Measurements from ENCODE around the gene CTNNA2. TPM values are rescaled to one million over a fixed set of nuclear protein-coding genes. Genes with fewer than 3 reads are reported as not detected.

CTNNA2 gene
- total and polyA plus RNA-seq, 9 of the 15 experiments (the other 6 are each of a cell fraction or from before 2014, with no cell fraction given): 0.03 to 0.40 (median 0.15) TPM

- TF ChIP-seq PRDM10 (IDR thresholded peaks at IDR 0.05; ENCODE audit: partially characterized antibody): no peak
Observed at GRCh38 chr2:80473069-80473468, 960.2 kb downstream of the CTNNA2 start (continued).

GRCh38 chr2:80473796-80474195 lies 960.9 kb downstream of the CTNNA2 start:
- Histone ChIP-seq H3K9me1 (ENCODE audit: control insufficient read depth, insufficient read depth, low read length) (no peaks in the 10 kb centered on the region), H3K9me3 (replicated peaks; ENCODE audit: control insufficient read depth, insufficient read depth, low read depth, low read length) (no peaks in the 10 kb centered on the region), H3K79me2 (ENCODE audit: control insufficient read depth, insufficient read depth, low read length) (no peaks in the 10 kb centered on the region), H3K4me2 (ENCODE audit: insufficient read depth, low read length) (no peak overlapping the region), H3K4me1 (replicated peaks in 1 of 2; ENCODE audit: control insufficient read depth in 2 of 2, insufficient read depth in 2 of 2, low read length in 2 of 2) (no peaks in the 10 kb centered on the region), H2AFZ (ENCODE audit: low read depth, low read length) (no peak overlapping the region), H3K36me3 (ENCODE audit: control insufficient read depth, insufficient read depth, low read length) (no peaks in the 10 kb centered on the region), H4K20me1 (replicated peaks; ENCODE audit: control insufficient read depth, insufficient read depth, low read length) (no peaks in the 10 kb centered on the region), H3K9ac (ENCODE audit: insufficient read depth in 1 of 2, low read depth in 2 of 2, low read length in 2 of 2) (no peak overlapping the region), H3K4me3 (no peak overlapping the region), H3K27me3 (ENCODE audit: control insufficient read depth in 2 of 2, insufficient read depth in 2 of 2, low read length in 2 of 2) (no peaks in the 10 kb centered on the region), H3K27ac (ENCODE audit: extremely low read depth, low read depth, low read length) (no peak overlapping the region)
- POLR2A ChIA-PET: no interaction called here
- in situ Hi-C loops (cut with MboI): no loop called here
- intact Hi-C loops (cut with micrococcal nuclease): no loop called here
- no peak for FAIRE-seq
- DNase-seq (ENCODE audit: extremely low read depth in 1 of 4, low spot score in 3 of 4): no peak
- WGBS (ENCODE audit: insufficient coverage, low coverage, missing lambda C conversion rate): 0% methylated on average over 1 of the region's 1 CpG
- ATAC-seq: no peak
- BruUV-seq (replicated peaks): no TSS peak
- CTCF ChIA-PET (ENCODE audit: low intra/inter-chr PET ratio): no interaction called here
- TF ChIP-seq ZNF174 (CRISPR knock-in tag; IDR thresholded peaks at IDR 0.05) (no peak), ZFP36 (IDR thresholded peaks at IDR 0.05; ENCODE audit: low read depth, low read length, partially characterized antibody) (no peak), ZNF511 (CRISPR knock-in tag; IDR thresholded peaks at IDR 0.05) (no peak), KLF10 (CRISPR knock-in tag; IDR thresholded peaks at IDR 0.05) (no peak), HDAC1 (IDR thresholded peaks at IDR 0.05) (no peak), ZNF668 (CRISPR knock-in tag; IDR thresholded peaks at IDR 0.05) (no peak), NBN (IDR thresholded peaks at IDR 0.05; ENCODE audit: low read depth) (no peak), EGR1 (conservative IDR thresholded peaks at IDR 0.05) (no peak), ZNF57 (CRISPR knock-in tag; IDR thresholded peaks at IDR 0.05) (no peak), NCOA1 (IDR thresholded peaks at IDR 0.05; ENCODE audit: low read depth) (no peak), THAP12 (CRISPR knock-in tag; IDR thresholded peaks at IDR 0.05) (no peak), ZNF239 (CRISPR knock-in tag; IDR thresholded peaks at IDR 0.05) (no peak), THRA (IDR thresholded peaks at IDR 0.05) (no peak), KDM2B (CRISPR knock-in tag; IDR thresholded peaks at IDR 0.05) (no peak), ZNF444 (CRISPR knock-in tag; IDR thresholded peaks at IDR 0.05) (no peak)

All from K562 (cell line).